Posterior vena cava (tissue), 2 donors: ENCODE results near the gene FAM53B. TPM values are rescaled to one million over a fixed set of nuclear protein-coding genes. Genes with fewer than 3 reads are reported as not detected.
A peak's percentile ranks its signal among the peaks of the same experiment; 100 is the strongest.

Experiments used
- DNase-seq: peaks from one replicate; pipeline ENCODE4 v3.0.0-alpha.2; 2020; ENCODE audit warnings: low spot score
- intact Hi-C, 2 donors: fragments of 100-400 bp; cut with DNase I; formaldehyde crosslinking; loops; one replicate each; pipeline versions ENCODE4 v1.14.1 to v1.14.2; 2022 to 2023
- total RNA-seq, 2 donors: library from RNA; stranded (reverse); fragmentation: NEBNext Ultra II Directional; extraction: Animal tissue kit (Norgen Biotek cat#: 25700); gene quantifications; one replicate each; pipeline ENCODE4 v1.2.1, GENCODE V29; 2021
- donor health status: DM: yes; HTN: yes; CAD: no.
- donor health status: DM: yes; HTN: yes; CAD: no.

The FAM53B gene
- total RNA-seq, 2 donors from 2014 or later = 15.6 to 21.4 TPM

- DNase-seq = no peak
- intact Hi-C loops = no loop called here
Measured at GRCh38 chr10:124691002-124691401, 53.2 kb downstream of the FAM53B start.

GRCh38 chr10:124689911-124690498 lies 54.2 kb downstream of the FAM53B start:
- no peak for DNase-seq
- intact Hi-C loops = no loop called here

- DNase-seq = no peak
- intact Hi-C loops = no loop called here
Measured at GRCh38 chr10:124688889-124689670, 55.1 kb downstream of the FAM53B start.

- intact Hi-C loops = no loop called here
- DNase-seq = no peak
Measured at GRCh38 chr10:124688386-124688785, 55.8 kb downstream of the FAM53B start.

- no peak for DNase-seq
- intact Hi-C loops = no loop called here
Measured at GRCh38 chr10:124686707-124687376, 57.3 kb downstream of the FAM53B start.

GRCh38 chr10:124685261-124685660 lies 58.9 kb downstream of the FAM53B start:
- peak; percentile 88 for DNase-seq
- intact Hi-C loops = no loop called here

- intact Hi-C loops = no loop called here
Measured at GRCh38 chr10:124683814-124684213, 60.4 kb downstream of the FAM53B start.

GRCh38 chr10:124681626-124682552 lies 62.3 kb downstream of the FAM53B start:
- intact Hi-C loops = no loop called here

More at GRCh38 chr10:124683814-124684213, 60.4 kb downstream of the FAM53B start:
- no peak for DNase-seq

GRCh38 chr10:124681091-124681490 lies 63.1 kb downstream of the FAM53B start:
- no peak for DNase-seq
- intact Hi-C loops = no loop called here

More at GRCh38 chr10:124681626-124682552, 62.3 kb downstream of the FAM53B start:
- DNase-seq = no peak

- intact Hi-C loops = no loop called here
- peak; percentile 91 for DNase-seq
Measured at GRCh38 chr10:124680675-124681074, 63.5 kb downstream of the FAM53B start.

- intact Hi-C loops = loop anchor here in 1 of 2 donors (5.0 kb wide), 1 partner anchor 678 kb away; no protein-coding TSS in a partner anchor
Measured at GRCh38 chr10:124679401-124679800, 64.8 kb downstream of the FAM53B start.

GRCh38 chr10:124678557-124679240 lies 65.5 kb downstream of the FAM53B start:
- intact Hi-C loops = loop anchor here in 1 of 2 donors (5.0 kb wide), 1 partner anchor 679 kb away; no protein-coding TSS in a partner anchor
- DNase-seq = no peak

More at GRCh38 chr10:124679401-124679800, 64.8 kb downstream of the FAM53B start:
- DNase-seq = no peak

- no peak for DNase-seq
- intact Hi-C loops = loop anchor here in 1 of 2 donors (5.0 kb wide), 1 partner anchor 679 kb away; no protein-coding TSS in a partner anchor
Measured at GRCh38 chr10:124677749-124678556, 66.2 kb downstream of the FAM53B start.

GRCh38 chr10:124677293-124677699 lies 66.9 kb downstream of the FAM53B start:
- intact Hi-C loops = loop anchor here in 1 of 2 donors (5.0 kb wide), 1 partner anchor 680 kb away; no protein-coding TSS in a partner anchor
- DNase-seq = no peak

GRCh38 chr10:124676416-124677062 lies 67.6 kb downstream of the FAM53B start:
- intact Hi-C loops = loop anchor here in 1 of 2 donors (5.0 kb wide), 1 partner anchor 681 kb away; no protein-coding TSS in a partner anchor
- DNase-seq = no peak

- intact Hi-C loops = loop anchor here in 1 of 2 donors (5.0 kb wide), 1 partner anchor 681 kb away; no protein-coding TSS in a partner anchor
- DNase-seq = no peak
Measured at GRCh38 chr10:124675824-124676223, 68.4 kb downstream of the FAM53B start.

- DNase-seq = no peak
- intact Hi-C loops = loop anchor here in 1 of 2 donors (5.0 kb wide), 1 partner anchor 682 kb away; no protein-coding TSS in a partner anchor
Measured at GRCh38 chr10:124675261-124675660, 68.9 kb downstream of the FAM53B start.
